H9 (cell line): Measurements from ENCODE around the gene PSMD5. TPM values are rescaled to one million over a fixed set of nuclear protein-coding genes. Genes with fewer than 3 reads are reported as not detected.

Experiments
- DNase-seq: peaks from one replicate; pipeline ENCODE4 v3.0.0-alpha.2; 2017
- H2AFZ ChIP-seq: one replicate; pipeline ENCODE4 v1.6.1; 2013; ENCODE audit warnings: mild to moderate bottlenecking, low read length, control low read depth, moderate library complexity
- H2AK5ac ChIP-seq: 2 replicates; pipeline ENCODE4 v1.6.1; 2013; ENCODE audit warnings: low read length, control low read depth, mixed read lengths; ENCODE audit not compliant: insufficient read length
- H2BK120ac ChIP-seq: one replicate; pipeline ENCODE4 v1.6.1; 2013; ENCODE audit warnings: low read depth, mild to moderate bottlenecking, low read length, control low read depth, inconsistent platforms; ENCODE audit not compliant: poor library complexity, severe bottlenecking
- H2BK12ac ChIP-seq: 2 replicates; pipeline ENCODE4 v1.6.1; 2013; ENCODE audit warnings: low read length, control low read depth, mixed read lengths, low read depth; ENCODE audit not compliant: insufficient read length
- H2BK15ac ChIP-seq: 2 replicates; pipeline ENCODE4 v1.6.1; 2013; ENCODE audit warnings: low read depth, low read length, control low read depth
- H2BK20ac ChIP-seq: one replicate; pipeline ENCODE4 v1.6.1; 2013; ENCODE audit warnings: low read depth, mild to moderate bottlenecking, low read length, control low read depth, inconsistent platforms; ENCODE audit not compliant: poor library complexity, severe bottlenecking
- H2BK5ac ChIP-seq: 2 replicates; pipeline ENCODE4 v1.6.1; 2013; ENCODE audit warnings: low read length, control low read depth, mixed read lengths; ENCODE audit not compliant: insufficient read length
- H3K14ac ChIP-seq: 2 replicates; pipeline ENCODE4 v1.6.1; 2013; ENCODE audit warnings: low read length, control low read depth; ENCODE audit not compliant: insufficient read depth
- H3K18ac ChIP-seq: 2 replicates; pipeline ENCODE4 v1.6.1; 2013; ENCODE audit warnings: low read depth, mild to moderate bottlenecking, mixed read lengths, low read length, control low read depth; ENCODE audit not compliant: insufficient read length
- H3K23ac ChIP-seq: 2 replicates; pipeline ENCODE4 v1.6.1; 2013; ENCODE audit warnings: low read length, control low read depth, mixed read lengths, low read depth; ENCODE audit not compliant: insufficient read length
- H3K23me2 ChIP-seq: 2 replicates; pipeline ENCODE4 v1.6.1; 2013; ENCODE audit warnings: low read depth, mild to moderate bottlenecking, mixed read lengths, low read length, control low read depth; ENCODE audit not compliant: insufficient read length, poor library complexity, severe bottlenecking
- H3K27ac ChIP-seq: 2 replicates; pipeline ENCODE4 v1.5.1; 2013; ENCODE audit warnings: low read length, control low read depth, mixed read lengths, low read depth; ENCODE audit not compliant: insufficient read length
- H3K27me3 ChIP-seq: 2 replicates; pipeline ENCODE4 v1.6.1; 2013; ENCODE audit warnings: low read length, control low read depth, inconsistent platforms; ENCODE audit not compliant: insufficient read depth
- H3K4ac ChIP-seq: 2 replicates; pipeline ENCODE4 v1.6.1; 2013; ENCODE audit warnings: low read depth, mild to moderate bottlenecking, control low read depth, inconsistent platforms, low read length, moderate library complexity
- H3K4me1 ChIP-seq: 2 replicates; pipeline ENCODE4 v1.6.1; 2013; ENCODE audit warnings: low read length, control low read depth, inconsistent platforms; ENCODE audit not compliant: insufficient read depth
- H3K4me2 ChIP-seq: 2 replicates; pipeline ENCODE4 v1.6.1; 2013; ENCODE audit warnings: low read length, control low read depth, mixed read lengths; ENCODE audit not compliant: insufficient read length, insufficient read depth
- H3K56ac ChIP-seq: 2 replicates; pipeline ENCODE4 v1.6.1; 2013; ENCODE audit warnings: low read depth, mild to moderate bottlenecking, mixed read lengths, low read length, control low read depth; ENCODE audit not compliant: insufficient read length
- H3K79me1 ChIP-seq: 2 replicates; pipeline ENCODE4 v1.6.1; 2013; ENCODE audit warnings: low read depth, mild to moderate bottlenecking, moderate library complexity, low read length, control low read depth, inconsistent platforms; ENCODE audit not compliant: insufficient read depth, poor library complexity, severe bottlenecking
- H3K79me2 ChIP-seq: 2 replicates; pipeline ENCODE4 v1.6.1; 2013; ENCODE audit warnings: low read length, control low read depth, inconsistent platforms; ENCODE audit not compliant: insufficient read depth
- H3K9ac ChIP-seq: 2 replicates; pipeline ENCODE4 v1.6.1; 2013; ENCODE audit warnings: low read length, control low read depth, mixed read lengths; ENCODE audit not compliant: insufficient read length; ENCODE audit errors: extremely low read depth
- H3K9me3 ChIP-seq: one replicate; pipeline ENCODE4 v1.6.1; 2013; ENCODE audit warnings: low read depth, low read length, inconsistent platforms; ENCODE audit not compliant: control insufficient read depth
- H3T11ph ChIP-seq: one replicate; pipeline ENCODE4 v1.6.1; 2013; ENCODE audit warnings: mild to moderate bottlenecking, low read length, control low read depth, inconsistent platforms
- H4K20me1 ChIP-seq: one replicate; pipeline ENCODE4 v1.6.1; 2013; ENCODE audit not compliant: control insufficient read depth, insufficient read length, insufficient read depth
- H4K5ac ChIP-seq: 2 replicates; pipeline ENCODE4 v1.6.1; 2013; ENCODE audit warnings: low read depth, mild to moderate bottlenecking, mixed read lengths, low read length, control low read depth; ENCODE audit not compliant: insufficient read length
- H4K8ac ChIP-seq: replicated peaks from 2 replicates; pipeline ENCODE4 v1.6.1; 2013; ENCODE audit warnings: low read length, control low read depth, mixed read lengths, low read depth; ENCODE audit not compliant: insufficient read length
- H4K91ac ChIP-seq: 2 replicates; pipeline ENCODE4 v1.6.1; 2013; ENCODE audit warnings: low read depth, mild to moderate bottlenecking, moderate library complexity, mixed read lengths, low read length, control low read depth; ENCODE audit not compliant: insufficient read length
- H3K27ac Mint-ChIP-seq, 3 experiments: 2 replicates in 2 of 3; 3 replicates in 1 of 3; pipeline ENCODE4 v1.8.0; 2020 to 2021; ENCODE audit warnings: mixed read lengths in 3 of 3, mild to moderate bottlenecking in 1 of 3, moderate library complexity in 1 of 3
- H3K27me3 Mint-ChIP-seq: 2 replicates; pipeline ENCODE4 v1.8.0; 2021; ENCODE audit warnings: low read depth, mild to moderate bottlenecking, moderate library complexity, mixed read lengths
- H3K36me3 Mint-ChIP-seq, 3 experiments: 2 replicates in 2 of 3; 3 replicates in 1 of 3; pipeline ENCODE4 v1.8.0; 2020 to 2021; ENCODE audit warnings: low read depth in 3 of 3, mixed read lengths in 3 of 3; ENCODE audit not compliant: insufficient read depth in 1 of 3
- H3K4me1 Mint-ChIP-seq, 2 experiments: 2 replicates each; pipeline ENCODE4 v1.8.0; 2020; ENCODE audit warnings: mixed read lengths in 2 of 2
- H3K4me3 Mint-ChIP-seq, 2 experiments: 2 replicates in 1 of 2; 3 replicates in 1 of 2; pipeline ENCODE4 v1.8.0; 2020 to 2021; ENCODE audit warnings: mild to moderate bottlenecking in 2 of 2, mixed read lengths in 2 of 2, moderate library complexity in 1 of 2
- H3K9me3 Mint-ChIP-seq, 2 experiments: 2 replicates in 1 of 2; 3 replicates in 1 of 2; pipeline ENCODE4 v1.8.0; 2020; ENCODE audit warnings: mild to moderate bottlenecking in 2 of 2, mixed read lengths in 2 of 2, moderate library complexity in 1 of 2
- CTCF ChIP-seq: fragments of 200-600 bp; sonication (generic); conservative IDR thresholded peaks from 3 replicates; pipeline ENCODE4 v1.8.0; 2021; ENCODE audit warnings: antibody characterized with exemption, mild to moderate bottlenecking
- WGBS: extraction: QIAGEN DNeasy Blood & Tissue Kit; methylation state at CpG from one replicate; pipeline ENCODE4 v1.1.7; 2013; ENCODE audit warnings: missing lambda C conversion rate, low lambda C conversion rate, mixed read lengths; ENCODE audit not compliant: insufficient read length; ENCODE audit errors: extremely low coverage; 5-methylcytosine and 5-hydroxymethylcytosine counted together
- total RNA-seq: library from RNA; stranded (reverse); gene quantifications from 2 replicates; pipeline ENCODE4 v1.2.1, GENCODE V29; 2021

The PSMD5 gene
- total RNA-seq, 1 experiment from 2014 or later: 64.9 TPM

GRCh38 chr9:120852240-120853010, 9.7 kb upstream of the PSMD5 start:
- TF ChIP-seq CTCF: no peak
- DNase-seq: no peak
- H3K27me3 ChIP-seq: no peaks in the 10 kb centered on the region
- no peak overlapping the region for H2AFZ ChIP-seq
- no peaks in the 10 kb centered on the region for H3K79me1 ChIP-seq
- peaks cover 0 to 7% (median 3%) of the 10 kb centered on the region in 3 experiments; a peak in 3 of 7 replicates for H3K36me3 Mint-ChIP-seq
- no peak overlapping the region for H2BK5ac ChIP-seq
- H3K9me3 ChIP-seq: no peaks in the 10 kb centered on the region
- H2BK20ac ChIP-seq: no peak overlapping the region
- H3K4me1 ChIP-seq: peaks cover 7% of the 10 kb centered on the region; the same call in 1 of the 2 replicates
- H2BK12ac ChIP-seq: no peak overlapping the region
- H4K20me1 ChIP-seq: no peaks in the 10 kb centered on the region
- H3K4ac ChIP-seq: no peak overlapping the region
- H3K23ac ChIP-seq: no peak overlapping the region
- no peak overlapping the region for H4K8ac ChIP-seq
- WGBS: no CpG with 5 or more reads among the region's 5 CpGs
- H4K5ac ChIP-seq: no peak overlapping the region
- H4K91ac ChIP-seq: no peak overlapping the region
- H3K27ac Mint-ChIP-seq: peak overlapping the region; percentile 90 to 97 (median 95)
- H3K56ac ChIP-seq: no peak overlapping the region
- peak overlapping the region; percentile 28 for H3K18ac ChIP-seq
- H2AK5ac ChIP-seq: no peak overlapping the region
- H3K4me2 ChIP-seq: no peak overlapping the region
- H3K4me1 Mint-ChIP-seq: peaks cover 23 to 25% of the 10 kb centered on the region in 2 experiments
- no peaks in the 10 kb centered on the region for H3K9me3 Mint-ChIP-seq
- no peaks in the 10 kb centered on the region for H3K79me2 ChIP-seq
- no peak overlapping the region for H3K27ac ChIP-seq
- no peak overlapping the region for H3T11ph ChIP-seq
- no peak overlapping the region for H2BK15ac ChIP-seq
- no peak overlapping the region; the same call in 1 of the 2 replicates for H3K14ac ChIP-seq
- no peaks in the 10 kb centered on the region for H3K23me2 ChIP-seq
- H3K4me3 Mint-ChIP-seq: no peak overlapping the region
- H2BK120ac ChIP-seq: no peak overlapping the region
- H3K9ac ChIP-seq: no peak overlapping the region
- H3K27me3 Mint-ChIP-seq: no peaks in the 10 kb centered on the region
